NCI-H748 (cell line): ENCODE results near the gene KRT83.
A peak's percentile ranks its signal among the peaks of the same experiment; 100 is the strongest.

ENCODE experiments used
- DNase-seq: peaks from one replicate; lab custom pipeline; 2025; ENCODE audit not compliant: unreplicated experiment; lab: John Stamatoyannopoulos, UW

The KRT83 gene

DNA sequence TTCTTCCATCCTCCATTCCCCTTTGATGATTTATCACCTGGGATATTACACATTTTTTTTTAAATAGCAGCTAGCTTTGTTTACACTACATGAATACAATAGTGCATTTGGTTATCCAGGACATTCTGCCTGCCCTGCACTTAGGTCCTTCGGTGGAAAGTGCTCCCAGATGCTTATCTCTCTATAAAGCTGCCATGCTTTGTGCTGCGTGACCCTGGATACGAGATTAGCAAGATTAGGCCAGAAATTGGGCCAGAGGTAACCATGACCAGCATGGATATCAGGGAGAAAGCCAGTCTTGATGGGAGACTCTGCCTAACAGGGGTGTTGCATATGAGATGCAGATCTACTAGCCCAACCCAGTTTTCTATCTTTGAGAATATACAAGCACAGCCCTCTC, 12.1 kb upstream of the KRT83 start:
- DNase-seq: no peak

GRCh38 chr12:52332381-52332780, 11.2 kb upstream of the KRT83 start:
- DNase-seq: no peak

DNA sequence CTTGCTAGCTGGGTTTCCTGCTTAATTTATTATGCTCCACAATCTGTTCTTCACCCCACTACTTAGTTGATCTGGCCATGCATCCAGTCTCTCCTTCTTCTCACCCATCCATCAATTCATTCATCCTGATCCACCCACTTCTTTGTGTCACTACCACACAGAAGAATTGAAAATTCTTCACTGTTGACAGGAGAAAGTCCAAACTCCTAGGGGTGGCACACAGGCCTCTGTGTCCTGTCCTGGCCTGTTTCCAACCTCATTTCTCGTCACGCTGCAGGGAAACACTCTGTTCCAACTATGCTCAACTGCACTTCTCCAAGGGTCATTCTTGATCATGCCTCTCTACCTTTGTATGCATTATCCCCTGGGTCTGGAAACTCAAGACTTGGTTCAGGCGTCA, 10.6 kb upstream of the KRT83 start:
- DNase-seq: no peak

DNA sequence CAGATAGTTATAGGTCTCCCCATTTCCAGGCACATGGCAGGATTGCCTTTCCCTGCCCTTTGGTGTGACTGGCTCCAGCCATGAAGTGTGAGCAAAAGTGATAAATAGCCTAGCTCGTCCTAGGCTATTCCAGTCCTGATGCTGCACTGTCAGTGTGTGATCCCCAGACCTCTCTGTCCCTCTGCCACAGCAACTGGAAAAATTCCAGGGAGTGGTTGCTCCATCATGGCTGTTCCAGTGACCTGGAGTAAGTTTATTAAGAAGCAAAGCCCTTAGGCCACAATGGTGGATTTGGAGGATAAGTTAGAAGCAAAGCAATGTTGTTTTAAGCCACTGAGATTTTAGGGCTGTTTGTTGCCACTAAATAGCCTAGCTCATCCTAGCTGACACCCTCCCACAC, 9.8 kb upstream of the KRT83 start:
- DNase-seq: no peak

GRCh38 chr12:52327830-52328500, 6.8 kb upstream of the KRT83 start:
- no peak for DNase-seq

- peak; percentile 77 for DNase-seq
These were observed 6.0 kb upstream of the KRT83 start for GRCh38 chr12:52327052-52327829.

- no peak for DNase-seq
These were observed 2.9 kb upstream of the KRT83 start for GRCh38 chr12:52324153-52324444.

GRCh38 chr12:52323416-52324152, 2.4 kb upstream of the KRT83 start:
- DNase-seq: peak; percentile 48

DNA sequence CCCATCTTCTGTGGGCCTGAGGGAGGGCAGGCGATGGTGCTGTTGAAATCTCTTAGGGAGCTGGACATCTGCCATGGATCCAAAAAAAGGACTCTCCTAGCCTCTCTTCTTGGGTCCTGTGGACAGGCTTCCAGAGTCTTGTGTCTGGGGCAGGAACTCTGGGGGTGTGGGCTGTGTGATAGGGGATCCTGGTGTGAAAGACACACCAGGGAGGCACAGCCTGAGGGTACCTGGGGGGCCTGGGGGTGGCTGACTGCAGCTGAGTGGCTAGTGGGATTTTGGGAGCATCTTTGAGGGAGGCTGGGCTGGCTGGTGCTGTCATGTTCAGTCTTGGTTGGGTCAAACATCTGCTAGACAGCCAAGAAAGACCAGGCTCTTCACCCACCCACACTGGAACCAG, 1.8 kb upstream of the KRT83 start:
- no peak for DNase-seq

GRCh38 chr12:52322069-52322468, 871 bp upstream of the KRT83 start:
- no peak for DNase-seq

DNA sequence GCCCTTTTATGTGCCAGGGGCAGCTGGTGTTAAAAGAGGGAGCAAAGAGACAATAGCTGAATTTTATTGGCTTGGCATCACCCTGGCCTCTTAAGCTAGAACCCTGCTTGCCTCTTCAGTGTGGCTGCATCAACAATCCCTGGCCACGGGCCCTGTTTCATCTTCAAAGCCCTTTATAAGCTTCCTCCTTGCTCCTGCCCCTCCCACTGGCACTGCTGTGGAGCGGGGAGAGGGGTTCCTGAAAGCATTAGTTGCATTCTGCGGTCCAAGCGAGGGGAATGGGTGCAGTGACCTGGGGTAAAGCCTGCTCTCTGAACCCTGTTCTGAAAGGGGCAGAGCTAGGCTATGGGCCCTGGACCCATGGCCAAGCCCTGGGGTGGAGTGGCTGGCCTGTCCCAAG, 220 bp upstream of the KRT83 start:
- DNase-seq: no peak

DNA sequence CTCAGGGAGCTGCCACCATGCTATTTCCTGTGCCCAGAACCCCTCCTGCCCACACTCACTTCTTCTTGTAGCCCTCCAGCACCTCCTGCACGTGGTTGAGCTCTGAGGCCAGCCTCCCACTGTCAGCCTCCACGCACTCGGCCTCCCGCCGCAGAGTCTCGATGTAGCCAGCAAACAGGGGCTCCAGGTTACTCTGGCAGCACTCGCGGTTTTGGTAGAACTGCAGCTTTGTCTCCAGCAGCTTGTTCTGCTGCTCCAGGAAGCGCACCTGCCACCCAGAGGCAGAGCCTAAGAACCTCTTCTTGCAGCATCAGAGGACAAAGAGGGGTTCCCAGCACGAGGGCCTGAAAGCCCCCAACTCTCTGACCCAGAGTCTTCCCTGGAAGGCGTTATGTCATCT, 2.1 kb downstream of the KRT83 start:
- DNase-seq: peak; percentile 28

DNA sequence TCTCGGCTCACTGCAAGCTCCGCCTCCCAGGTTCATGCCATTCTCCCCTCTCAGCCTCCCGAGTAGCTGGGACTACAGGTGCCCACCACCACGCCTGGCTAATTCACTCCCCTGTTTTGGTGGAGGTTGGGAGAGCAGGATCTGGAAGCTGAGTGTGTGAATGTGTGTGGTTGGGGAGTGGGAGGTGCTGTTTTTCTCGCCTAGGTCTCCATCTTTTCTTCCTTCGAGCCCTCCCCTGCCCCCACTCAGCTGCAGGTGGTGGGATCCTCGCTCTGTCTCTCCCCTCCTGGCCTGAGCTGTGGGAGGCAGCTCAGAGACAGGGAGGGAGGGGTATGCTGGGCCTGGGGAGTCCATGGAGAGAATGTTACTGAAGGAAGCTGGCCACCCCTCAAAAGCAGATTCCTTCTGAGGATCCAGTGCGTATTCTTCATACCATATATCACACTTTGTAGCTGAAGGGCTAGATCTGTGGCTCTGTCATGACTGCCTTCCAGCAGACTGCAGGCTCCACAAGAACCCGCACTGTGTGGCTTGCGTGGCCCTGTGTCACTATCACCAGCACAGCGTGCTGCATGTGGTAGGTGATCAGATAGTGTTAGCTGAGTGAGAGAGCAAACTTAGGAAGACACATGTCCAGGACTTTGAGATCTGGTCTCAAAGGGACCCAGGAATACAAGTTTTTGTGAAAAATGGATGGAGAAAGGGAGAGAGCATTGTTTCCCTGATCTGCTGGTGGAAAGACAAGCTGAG, 2.8 kb downstream of the KRT83 start:
- no peak for DNase-seq

GRCh38 chr12:52317468-52318052, 3.6 kb downstream of the KRT83 start:
- no peak for DNase-seq

DNA sequence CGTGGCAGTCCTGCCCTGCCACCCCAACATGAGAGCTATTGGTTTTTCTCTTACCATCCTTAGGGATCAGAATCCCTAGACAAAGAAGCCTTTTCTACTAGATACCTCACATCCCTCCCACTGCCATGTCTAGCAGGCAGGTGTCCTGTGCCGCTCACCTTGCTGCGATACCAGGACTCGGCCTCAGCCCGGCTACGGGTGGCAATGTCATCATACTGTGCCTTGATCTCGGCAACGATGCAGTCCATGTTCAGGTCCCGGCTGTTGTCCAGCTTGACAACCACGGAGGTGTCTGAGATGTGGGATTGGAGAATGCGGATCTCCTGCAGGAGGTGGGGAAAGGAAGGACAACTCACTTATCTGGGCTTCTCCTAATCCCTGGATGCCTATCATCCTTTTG, 4.5 kb downstream of the KRT83 start:
- DNase-seq: no peak

- DNase-seq: no peak
These were observed 4.9 kb downstream of the KRT83 start for GRCh38 chr12:52316290-52316689.

- peak; percentile 21 for DNase-seq
These were observed 5.5 kb downstream of the KRT83 start for GRCh38 chr12:52315721-52316120.

GRCh38 chr12:52314511-52314910, 6.7 kb downstream of the KRT83 start:
- no peak for DNase-seq

DNA sequence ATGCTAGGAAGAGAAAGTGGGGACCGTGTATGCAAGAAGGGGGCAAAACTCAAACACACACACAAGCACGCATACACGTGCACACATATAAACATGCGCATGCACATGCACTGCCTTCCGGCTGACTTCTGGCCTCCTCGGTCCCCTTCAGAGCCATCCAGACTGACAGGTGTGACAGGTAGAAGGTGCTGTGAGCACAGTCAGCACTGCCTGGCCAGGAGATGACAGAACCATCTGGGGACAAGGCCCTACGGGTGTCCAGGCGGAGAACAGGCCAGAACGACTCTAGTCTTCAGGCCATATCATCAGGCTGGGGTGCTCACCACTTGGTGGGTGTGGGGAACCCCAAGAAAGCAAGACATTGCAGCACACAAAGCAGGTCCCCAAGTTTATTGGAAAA, 7.3 kb downstream of the KRT83 start:
- no peak for DNase-seq

- no peak for DNase-seq
These were observed 7.7 kb downstream of the KRT83 start for GRCh38 chr12:52313461-52313860.

- DNase-seq: no peak
These were observed 9.1 kb downstream of the KRT83 start for GRCh38 chr12:52312086-52312485.
